GM18502 (cell line): ENCODE results near the gene CCL28.
"Not testable (repeated sequence)": the region's sequence is repeated elsewhere in the genome, so short reads cannot be mapped to it uniquely, and the experiment has no call there.

Experiments
- ATAC-seq: cut with Tn5 transposase; IDR thresholded peaks from one replicate; pipeline ENCODE4 v1.9.1; 2021; ENCODE audit warnings: mild to moderate bottlenecking; ENCODE audit not compliant: unreplicated experiment, poor library complexity

Gene CCL28, protein sequence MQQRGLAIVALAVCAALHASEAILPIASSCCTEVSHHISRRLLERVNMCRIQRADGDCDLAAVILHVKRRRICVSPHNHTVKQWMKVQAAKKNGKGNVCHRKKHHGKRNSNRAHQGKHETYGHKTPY

DNA sequence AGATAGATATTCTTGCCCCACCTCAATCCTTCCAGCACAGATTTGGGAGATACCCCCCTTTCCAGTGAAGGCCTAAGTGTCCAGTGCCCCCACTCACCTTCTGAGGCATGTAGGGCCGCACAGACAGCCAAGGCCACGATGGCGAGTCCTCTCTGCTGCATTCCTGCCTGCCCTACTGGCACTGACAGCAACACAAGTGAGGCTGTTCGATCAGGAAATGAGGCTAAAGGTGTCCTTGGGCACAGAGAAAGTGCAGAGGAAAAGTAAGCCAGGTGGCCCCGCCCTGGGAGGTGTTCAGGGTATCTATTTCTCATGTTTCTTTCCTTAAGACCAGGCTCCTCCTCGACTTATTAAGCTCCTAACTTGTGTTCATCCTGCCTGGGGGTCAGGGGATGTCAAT is at the start of gene CCL28:
TSS of gene CCL28 (minus strand) at position 236 of the 400 bp plus-strand sequence. CDS start at position 161, 75 bp downstream.
- no peak for ATAC-seq

DNA sequence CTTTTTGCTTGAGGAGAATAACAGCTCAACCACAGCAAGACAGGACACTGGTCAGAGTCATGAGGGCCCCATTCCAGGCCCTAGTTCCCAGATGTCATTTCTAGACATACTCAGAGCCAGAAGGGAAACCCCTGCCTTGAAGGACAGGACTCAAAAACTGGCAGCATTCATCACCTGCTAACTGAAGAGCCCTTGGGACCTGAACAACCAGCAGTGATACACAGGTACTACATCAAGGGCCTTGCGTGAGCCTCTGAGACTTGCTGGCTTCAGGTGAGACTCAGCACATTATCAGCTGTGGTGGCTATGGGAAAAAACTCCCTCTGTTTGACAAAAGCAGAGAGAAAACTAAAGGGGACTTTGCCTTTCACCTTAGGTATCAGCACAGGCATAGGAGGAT is 48.9 kb upstream of the CCL28 start:
- no peak for ATAC-seq

DNA sequence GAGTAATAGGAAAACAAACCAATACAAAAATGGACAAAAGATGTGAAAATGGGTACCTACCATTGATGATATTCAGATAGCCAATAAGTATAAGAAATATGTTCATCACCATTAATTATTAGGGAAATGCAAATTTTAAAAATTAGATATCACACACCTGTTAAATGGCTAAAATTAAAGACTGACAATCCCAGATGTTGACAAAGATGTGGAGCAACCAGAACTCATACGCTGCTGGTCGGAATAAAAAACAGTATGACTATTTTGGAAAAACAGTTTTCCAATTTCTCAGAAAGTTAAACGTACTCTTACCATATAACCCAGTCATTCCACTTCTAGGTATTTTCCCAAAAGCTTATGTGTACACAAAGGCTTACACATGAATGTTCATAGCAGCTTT is 44.4 kb upstream of the CCL28 start:
- ATAC-seq = no peak

DNA sequence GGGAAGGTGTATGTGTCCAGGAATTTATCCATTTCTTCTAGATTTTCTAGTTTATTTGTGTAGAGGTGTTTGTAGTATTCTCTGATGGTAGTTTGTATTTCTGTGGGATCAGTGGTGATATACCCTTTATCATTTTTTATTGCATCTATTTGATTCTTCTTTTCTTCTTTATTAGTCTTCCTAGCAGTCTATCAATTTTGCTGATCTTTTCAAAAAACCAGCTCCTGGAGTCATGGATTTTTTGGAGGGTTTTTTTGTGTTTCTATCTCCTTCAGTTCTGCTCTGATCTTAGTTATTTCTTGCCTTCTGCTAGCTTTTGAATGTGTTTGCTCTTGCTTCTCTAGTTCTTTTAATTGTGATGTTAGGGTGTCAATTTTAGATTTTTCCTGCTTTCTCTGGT is 29.4 kb upstream of the CCL28 start:
- not testable (repeated sequence) for ATAC-seq

DNA sequence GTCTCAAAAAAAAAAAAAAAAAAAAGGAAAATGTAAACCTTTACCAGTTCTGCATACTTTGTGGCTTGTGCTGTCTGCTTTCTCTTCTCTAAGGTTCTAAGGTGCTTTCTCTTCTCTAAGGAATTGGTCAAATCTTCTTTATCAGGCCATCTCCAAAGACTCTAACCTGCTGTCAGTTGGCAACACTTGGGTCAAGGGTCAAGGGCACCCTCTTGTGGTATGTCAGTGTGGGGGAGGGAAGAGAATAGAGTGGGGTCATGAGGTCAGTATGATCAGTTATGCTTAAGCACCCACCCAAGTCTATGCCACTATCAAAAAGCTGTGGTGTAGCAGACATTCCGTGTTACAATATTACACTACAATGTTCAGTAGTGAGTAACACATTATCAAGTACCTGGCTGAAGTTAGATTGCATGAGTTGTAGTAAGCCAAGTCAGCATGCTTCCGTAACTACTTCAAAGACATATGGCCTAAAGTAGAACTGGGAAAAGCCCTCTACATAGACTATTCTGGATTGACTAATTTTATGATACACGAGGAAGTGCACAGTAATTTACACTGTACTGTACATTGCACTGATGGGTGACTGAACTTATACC is 25.0 kb upstream of the CCL28 start:
- no peak for ATAC-seq

DNA sequence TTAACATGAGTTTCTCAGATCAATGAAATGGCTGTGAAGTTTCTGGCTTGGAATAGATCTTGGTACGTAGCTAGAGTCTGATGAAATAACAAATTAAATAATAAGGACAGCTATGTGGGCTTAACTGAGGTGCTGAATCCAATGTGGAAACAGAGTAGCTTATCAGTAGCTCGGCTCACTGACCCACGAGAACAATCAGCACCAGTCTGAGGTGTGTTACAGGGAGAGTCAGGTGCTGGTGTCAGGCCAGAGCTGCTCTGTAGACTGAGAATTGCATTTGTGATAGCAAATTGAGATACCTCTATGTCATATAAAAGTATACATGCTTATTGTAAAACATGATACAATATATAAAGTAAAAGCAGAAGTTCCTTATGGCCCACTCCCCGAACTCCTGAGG is 21.2 kb upstream of the CCL28 start:
- ATAC-seq = no peak

DNA sequence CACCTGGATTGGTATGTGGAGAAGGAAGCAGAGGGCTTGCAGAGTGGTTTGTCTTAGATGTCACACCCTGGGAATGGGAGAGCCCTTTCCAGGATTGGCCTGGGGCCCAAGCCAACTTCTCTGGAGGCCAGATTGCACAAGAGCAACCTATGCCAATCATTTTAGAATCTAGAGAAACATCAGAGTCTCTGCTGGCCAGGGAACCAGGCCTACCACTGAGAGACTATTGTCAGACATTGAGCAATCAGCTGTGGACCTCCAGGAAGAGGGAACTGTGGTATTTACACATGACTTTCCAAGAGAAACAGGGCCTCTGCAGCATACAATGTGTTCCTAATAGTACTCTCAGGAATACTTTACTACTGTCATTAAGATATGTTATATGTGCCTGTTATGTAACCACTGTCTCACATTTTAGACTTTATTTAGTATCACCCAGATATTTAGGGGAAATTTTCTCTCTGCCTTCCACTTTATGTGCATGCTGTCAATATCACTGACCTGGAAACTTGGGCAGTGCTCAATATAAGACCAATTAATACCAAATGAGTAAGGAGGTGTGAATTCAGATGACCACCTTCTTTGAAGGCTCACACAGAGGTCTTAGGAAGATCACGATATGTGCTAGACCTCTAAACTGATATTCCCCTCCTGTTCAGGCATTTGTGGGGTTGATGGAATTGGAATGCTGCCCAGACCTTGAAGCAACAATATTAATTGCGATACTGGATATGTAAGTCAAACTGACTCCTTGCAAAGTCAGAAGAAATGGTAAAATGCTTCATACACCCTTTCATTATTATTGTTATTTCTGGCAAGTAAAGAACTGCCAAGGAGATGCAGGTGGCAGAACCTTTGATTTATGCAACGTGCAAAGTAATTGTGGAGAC is 20.5 kb upstream of the CCL28 start:
- ATAC-seq = no peak

DNA sequence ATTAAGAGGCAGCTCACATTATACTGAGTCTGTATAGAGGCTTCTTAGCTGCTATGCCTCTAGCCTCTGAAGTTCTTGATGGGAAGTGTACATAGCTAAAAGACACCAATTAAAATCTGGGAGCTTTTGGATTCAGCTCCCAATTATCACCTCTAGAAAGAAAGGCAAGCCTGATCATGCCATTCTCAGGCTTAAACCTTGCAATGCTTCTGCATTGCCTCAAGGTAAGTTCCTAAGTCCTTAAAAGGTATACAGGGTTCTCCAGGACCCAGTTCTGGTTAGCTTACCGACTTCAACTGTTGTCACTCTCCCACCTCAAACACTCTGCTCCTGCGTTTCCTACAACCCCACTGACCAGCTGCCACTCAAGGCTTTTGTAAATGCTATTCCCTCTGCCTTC is 17.5 kb upstream of the CCL28 start:
- no peak for ATAC-seq

DNA sequence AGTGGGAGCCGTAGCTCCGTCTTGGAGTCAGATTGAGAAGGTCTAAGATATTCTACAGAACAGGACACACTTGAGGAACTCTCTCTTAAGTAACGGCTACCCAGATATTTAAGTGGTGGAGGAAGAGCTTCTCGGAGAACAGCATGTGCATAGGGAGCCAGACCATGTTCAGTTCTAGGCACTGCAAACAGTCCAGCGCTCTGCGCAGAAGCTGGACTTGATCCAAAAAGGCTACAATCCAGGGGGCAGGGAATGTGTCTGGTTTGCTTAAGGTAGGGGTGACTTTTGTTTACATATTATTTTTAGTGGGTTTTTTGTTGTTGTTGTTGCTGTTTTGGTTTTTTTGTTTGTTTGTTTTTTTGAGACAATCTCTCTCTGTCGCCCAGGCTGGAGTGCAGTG is 16.8 kb upstream of the CCL28 start:
- no peak for ATAC-seq

DNA sequence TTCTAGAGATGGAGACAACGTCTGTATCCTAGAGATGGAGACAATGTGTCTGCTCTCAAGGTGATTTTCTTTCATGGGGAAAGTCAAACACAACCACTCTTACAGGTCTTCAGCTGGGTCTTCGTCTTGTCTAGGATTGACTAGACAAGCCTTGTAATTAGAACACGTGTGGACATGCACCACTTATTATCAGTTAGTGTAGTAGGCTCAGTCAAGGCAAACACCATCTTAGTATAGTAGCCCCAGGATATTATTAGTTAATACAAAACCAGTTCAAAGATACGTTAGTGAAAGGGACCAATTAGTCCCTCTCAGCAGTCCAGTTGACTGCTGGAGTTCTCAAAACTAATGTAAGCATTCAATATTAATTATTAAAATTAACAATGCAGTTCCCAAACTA is 15.1 kb upstream of the CCL28 start:
- no peak for ATAC-seq

DNA sequence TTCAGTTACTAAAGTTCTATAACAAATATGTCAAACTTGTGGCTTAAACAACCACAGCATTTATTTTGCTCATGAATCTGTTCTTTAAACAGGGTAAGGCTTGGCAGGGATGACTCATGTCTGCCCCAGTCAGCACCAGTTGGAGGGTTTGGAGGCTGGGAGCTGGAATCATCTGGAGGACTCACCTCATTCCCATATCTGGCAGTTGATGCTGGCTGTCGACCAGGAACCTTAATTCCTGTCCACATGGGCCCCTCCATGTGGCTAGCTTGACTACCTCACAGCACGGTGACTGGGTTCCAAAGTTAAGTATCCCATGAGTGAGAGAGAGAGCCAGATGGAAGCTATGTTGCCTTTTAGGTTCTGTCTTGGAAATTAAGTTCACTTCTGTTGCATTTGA is 13.8 kb upstream of the CCL28 start:
- ATAC-seq = no peak

DNA sequence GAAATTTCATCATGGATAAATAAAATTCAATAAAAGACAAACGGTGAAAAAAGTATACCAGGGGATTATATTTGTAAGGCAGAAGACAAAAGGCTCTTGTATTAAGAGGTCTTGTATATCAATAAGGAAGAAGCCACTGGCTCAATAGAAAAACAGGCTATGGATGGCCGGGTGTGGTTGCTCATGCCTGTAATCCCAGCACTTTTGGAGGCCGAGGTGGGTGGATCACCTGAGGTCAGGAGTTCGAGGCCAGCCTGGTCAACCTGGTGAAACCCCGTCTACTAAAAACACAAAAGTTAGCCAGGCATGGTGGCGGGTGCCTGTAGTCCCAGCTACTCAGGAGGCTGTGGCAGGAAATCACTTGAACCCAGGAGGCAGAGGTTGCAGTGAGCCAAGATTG is 10.9 kb upstream of the CCL28 start:
- not testable (repeated sequence) for ATAC-seq

DNA sequence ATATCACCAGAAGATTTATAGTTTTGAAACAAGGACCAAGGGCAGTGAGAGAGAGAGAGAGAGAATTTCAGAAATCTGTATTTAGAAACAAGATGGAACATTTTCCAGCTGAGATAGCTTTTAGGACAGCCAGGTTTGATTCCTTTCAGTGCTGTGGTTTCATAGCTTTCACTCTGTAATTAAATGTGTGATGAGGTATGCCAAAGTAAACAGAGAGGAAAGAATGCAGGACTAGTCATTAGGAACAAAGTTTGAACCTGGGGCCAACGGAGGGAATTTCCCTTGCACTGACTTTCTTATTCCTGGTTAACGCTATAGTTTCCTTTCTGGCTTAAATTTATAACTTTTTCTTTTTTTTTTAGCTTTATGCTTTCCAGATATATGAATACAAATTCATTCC is 10.0 kb upstream of the CCL28 start:
- no peak for ATAC-seq

DNA sequence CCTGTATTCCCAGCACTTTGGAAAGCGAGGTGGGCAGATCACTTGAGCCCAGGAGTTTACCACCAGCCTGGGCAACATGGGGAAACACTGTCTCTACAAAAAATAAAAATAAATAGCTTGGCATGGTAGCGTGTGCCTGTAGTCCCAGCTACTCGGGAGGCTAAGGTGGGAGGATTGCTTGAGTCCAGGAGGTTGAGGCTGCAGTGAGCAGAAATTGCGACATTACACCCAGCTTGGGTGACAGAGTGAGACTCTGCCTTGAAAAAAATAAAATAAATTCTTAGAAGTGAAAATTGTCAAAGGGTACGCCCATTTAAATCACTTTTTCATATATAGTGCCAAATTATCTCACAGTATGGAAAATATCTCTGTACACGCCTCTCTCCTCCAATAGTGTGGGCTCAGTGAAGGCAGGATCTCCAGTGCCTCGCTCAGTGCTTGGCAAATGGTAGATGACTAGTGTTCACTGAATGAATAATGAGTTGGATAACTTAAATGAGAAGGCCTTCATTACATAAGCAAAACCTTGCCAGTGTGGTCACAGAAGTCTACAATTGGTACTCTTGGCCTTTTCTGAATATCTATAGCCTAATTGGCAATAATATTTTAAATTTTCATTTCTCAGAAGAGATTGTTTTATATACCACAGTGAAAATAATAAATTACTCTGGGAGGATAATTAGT is 9.4 kb upstream of the CCL28 start:
- no peak for ATAC-seq

DNA sequence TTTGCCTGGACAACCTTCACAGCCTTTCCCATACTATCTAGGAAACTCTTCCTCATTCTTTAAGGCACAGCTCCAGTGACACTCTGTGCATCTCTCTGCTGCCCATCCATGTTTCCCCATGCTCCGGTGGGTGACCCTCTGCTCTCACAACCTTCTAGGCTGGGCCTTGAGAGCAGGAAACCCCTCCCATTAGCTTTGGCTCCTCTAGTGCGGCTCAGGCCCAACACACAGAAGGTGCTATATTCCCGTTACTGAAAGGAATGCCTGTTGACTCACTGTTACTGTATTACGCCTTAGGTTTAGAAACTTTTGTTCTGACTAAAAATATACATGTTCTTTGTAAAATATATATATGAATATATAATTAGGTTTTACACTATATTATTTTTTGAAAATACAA is 8.1 kb upstream of the CCL28 start:
- no peak for ATAC-seq

DNA sequence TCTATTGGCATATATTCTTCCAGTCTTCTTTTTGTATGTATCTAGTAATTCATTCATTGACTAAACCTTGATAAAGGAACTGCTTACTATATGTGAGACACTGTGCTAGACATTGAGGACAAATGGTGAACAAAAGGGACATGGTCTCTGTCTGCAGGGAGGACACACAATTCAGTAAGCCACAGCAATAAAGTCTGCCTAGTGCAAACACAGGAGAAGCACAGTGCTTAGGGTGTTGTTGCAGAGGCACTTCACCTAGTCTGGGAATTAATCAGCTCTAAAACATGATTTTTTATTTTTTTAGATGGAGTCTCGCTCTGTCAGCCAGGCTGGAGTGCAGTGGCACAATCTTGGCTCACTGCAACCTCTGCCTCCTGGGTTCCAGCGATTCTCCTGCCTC is 6.4 kb upstream of the CCL28 start:
- no peak for ATAC-seq

DNA sequence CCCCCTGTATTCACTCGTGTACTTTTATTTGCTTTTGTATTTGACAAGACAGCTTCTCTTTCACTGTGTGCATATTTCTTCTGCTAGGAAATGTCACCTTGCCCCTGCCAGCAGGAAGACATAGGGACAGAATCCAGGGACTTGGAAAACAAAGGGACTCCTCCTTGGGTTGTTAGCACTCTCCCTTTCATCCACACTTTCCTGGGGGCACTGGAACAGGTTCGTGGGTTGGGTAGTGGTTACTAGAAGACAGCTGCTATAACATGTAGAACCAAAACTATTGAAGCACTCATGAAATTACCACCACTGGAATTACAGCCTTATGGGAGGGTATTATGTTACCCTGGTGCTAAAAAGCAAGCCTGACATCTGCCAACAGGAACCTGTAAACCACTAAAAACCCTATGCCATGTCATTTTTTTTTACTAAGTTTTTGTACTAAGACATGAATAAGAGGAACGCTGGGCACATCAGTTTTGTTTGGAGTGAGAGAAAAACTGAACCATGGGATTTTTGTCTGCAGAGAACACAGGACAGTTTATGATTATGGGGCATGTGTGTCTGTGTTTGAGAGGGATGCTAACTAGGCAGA is 4.7 kb upstream of the CCL28 start:
- no peak for ATAC-seq

DNA sequence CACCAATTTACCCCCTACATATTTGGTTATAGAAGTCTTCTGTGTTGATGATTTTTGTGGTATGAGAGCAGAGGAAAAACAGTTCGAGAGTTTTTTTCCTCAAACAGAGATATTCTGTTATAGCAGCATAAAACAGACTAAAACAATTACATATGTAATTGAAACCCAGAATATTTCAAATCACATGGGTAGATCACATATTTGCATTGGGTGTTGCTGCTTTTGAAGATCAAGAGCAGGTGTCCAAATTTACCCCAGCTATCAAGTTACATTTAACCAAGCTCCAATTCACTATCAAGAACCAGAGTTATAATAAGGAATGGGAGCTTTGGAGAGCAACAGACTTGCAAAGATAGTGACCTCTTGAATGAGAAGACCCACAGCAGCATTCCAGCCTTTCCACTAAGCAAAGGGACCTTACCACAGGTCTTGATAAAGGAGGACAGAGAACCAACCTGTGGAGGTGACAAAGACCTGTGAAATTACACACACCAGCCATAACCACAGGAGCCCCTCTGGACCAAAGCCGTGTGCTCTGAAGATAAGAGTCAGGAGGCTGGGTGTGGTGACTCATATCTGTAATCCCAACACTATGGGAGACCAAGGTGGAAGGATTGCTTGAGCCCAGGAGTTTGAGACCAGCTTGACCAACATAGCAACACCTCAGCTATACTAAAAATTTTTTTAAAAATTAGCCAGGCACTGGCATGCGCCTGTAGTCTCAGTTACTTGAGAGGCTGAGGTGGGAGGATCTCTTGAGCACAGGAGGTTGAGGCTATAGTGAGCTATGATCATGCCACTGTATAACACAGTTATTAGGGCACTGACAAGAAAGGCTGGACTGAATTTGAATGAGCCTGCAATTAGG is 4.0 kb upstream of the CCL28 start:
- no peak for ATAC-seq

DNA sequence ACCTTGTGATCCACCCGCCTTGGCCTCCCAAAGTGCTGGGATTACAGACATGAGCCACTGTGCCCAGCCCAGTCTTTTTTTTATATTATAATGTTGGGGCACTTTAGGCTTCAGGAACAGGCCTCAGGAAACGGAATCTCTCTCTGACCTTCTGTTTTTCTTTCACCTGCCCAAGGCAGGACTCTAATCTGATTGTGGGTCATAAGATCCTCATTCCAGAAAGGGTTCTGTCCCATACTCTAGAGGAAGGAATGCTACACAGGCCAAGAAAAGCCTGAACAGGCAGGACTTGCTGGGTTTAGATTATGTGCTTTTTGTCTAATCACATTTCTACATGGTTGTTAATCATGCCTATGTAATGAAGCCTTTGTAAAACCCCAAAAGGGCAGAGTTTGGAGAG is 1.8 kb upstream of the CCL28 start:
- no peak for ATAC-seq

DNA sequence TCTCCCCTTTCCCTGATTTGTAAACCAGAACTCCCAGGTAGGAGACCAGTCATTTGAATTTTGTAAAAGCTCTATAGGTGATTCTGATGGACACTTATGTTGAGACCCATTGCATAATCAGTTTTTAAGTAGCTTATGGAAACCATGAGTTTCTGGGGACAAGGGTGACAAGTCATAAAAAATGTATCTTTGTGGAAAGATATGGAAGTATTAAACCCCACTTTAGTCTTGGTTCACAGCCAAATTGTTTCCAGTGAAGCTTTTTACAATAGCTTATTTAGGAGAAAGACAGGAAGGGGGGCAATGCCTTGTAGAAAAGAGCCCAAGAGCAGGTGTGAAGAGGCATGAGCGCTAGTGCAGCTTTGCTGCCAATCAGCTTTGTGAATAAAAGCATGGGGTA is 453 bp upstream of the CCL28 start:
- no peak for ATAC-seq
